ENCODE data around the gene MRPL14.
A peak's percentile ranks its signal among the peaks of the same experiment; 100 is the strongest.

The MRPL14 gene

DNA sequence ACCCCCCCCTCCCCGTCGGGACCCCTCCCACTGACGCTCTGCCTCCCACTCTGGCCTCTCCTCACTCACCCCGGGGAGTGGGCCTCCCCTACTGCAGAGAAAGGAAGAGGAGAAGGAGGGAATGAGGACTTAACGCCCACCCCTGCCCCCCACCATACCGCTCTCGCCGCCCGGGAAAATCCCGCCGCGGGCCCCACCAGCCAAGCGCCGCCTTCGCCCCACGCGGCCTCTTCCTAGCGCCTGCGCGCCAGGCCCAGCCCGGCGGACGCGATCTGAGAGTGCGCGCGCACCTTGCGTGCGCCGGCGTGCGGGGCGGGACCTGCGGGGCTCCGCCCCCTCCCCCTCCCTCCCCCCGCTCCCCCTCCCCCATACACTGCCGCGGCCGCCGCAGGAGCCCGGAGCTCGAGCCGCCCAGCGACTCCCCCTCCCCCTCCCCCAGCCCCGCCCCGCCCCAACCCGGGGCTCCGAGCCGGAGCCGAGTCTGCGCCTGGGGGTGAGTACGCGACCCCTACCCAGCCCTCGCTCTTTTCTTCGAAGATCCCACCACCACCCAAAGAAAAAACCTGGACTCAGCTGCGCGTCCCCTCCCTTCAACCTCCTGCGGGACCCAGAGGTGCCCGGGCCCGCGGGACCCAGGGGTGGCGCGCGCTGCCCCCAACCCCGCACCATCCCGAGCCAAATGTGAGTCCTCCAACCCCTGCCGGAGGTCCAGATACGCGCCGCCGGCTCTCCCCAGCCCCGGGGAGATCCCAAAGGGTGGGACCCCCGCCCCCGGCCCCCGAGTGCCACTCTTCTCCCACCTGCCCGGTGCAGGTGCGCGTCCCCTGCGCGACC, at the start of gene MRPL14, which contains the start of gene TMEM63B:
Gene MRPL14 (minus strand): TSS at position 267 of the 834 bp plus-strand sequence. CDS start 10,841 bp downstream, outside the sequence.
Gene TMEM63B (plus strand): TSS at position 369 of the 834 bp plus-strand sequence. CDS start 7,031 bp downstream, outside the sequence.
- peak; percentile 79 for DNase-seq (ENCODE audit: low read depth)

DNA sequence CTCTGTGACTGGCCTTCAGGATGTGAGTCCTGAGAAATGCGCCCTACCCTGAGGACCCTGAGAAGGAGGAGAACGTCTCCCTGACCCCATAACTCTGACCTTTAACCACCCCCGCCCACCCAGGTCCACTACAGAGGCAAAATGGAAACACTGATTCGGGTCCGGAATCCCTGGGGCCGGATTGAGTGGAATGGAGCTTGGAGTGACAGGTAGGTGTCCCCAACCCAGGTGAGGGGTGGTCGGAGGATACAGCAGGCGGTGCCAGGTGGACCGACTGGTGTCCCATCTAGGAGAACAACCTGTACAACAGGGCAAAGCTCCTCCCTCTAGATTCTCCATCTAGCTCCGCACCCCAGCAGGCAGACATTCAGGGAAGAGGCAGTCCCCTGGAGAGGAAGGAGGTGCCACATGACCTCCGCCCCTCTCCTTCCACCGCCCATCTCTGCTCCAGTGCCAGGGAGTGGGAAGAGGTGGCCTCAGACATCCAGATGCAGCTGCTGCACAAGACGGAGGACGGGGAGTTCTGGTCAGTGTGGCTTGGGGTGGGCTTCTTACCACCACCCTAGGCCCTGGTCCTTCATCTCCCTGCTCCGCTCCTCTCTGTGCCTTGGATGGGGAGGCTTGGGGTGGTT, 49.0 kb upstream of the MRPL14 start:
- no peak for DNase-seq (ENCODE audit: low read depth)

DNA sequence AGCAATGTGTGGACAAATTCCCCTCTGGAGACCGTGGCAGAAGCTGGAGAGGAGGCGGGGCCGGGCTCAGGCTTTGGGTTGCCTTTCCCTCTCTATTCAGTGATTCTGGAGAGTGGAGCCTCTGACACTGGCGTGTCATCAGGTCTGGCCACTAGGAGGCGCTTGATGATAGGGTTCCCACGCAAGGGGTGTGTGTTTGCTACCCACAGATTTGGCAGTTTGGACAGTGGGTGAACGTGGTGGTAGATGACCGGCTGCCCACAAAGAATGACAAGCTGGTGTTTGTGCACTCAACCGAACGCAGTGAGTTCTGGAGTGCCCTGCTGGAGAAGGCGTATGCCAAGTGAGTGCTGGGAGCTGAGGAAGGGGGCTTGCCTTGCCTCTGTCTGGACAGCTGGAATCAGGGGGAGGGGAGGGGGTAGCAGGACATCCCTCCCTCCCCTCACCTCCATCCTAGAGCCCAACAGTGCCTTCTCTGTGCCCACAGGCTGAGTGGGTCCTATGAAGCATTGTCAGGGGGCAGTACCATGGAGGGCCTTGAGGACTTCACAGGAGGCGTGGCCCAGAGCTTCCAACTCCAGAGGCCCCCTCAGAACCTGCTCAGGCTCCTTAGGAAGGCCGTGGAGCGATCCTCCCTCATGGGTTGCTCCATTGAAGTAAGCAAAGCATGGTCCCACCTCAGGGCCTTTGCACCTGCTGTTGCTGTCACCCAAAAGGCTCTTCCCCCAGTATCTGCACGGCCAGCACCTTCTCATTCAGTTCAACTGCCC, 45.7 kb upstream of the MRPL14 start:
- DNase-seq (ENCODE audit: low read depth), result peak; percentile 49

DNA sequence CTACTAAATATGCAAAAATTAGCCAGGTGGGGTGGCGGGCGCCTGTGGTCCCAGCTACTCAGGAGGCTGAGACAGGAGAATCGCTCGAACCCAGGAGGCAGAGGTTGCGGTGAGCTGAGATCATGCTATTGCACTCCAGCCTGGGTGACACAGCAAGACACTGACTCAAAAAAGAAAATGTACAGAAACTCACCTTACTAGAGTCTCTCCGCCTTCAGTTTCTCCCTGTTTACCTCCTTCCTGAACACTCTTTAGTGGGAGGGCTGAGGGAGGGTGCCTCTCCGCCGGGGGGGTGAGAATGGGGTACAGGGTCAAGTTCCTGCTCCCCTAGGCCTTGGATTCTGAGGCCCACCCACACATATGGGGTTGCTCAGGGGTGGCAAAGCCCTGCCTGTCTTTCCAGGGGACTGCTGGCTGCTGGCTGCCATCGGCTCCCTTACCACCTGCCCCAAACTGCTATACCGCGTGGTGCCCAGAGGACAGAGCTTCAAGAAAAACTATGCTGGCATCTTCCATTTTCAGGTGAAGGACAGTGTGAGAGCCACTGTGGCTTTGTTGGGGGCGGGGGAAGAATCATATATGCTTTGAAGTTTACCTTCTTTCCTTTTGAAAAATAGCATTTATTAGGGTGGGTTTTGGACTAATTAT, 44.8 kb upstream of the MRPL14 start:
- DNase-seq (ENCODE audit: low read depth), result no peak

DNA sequence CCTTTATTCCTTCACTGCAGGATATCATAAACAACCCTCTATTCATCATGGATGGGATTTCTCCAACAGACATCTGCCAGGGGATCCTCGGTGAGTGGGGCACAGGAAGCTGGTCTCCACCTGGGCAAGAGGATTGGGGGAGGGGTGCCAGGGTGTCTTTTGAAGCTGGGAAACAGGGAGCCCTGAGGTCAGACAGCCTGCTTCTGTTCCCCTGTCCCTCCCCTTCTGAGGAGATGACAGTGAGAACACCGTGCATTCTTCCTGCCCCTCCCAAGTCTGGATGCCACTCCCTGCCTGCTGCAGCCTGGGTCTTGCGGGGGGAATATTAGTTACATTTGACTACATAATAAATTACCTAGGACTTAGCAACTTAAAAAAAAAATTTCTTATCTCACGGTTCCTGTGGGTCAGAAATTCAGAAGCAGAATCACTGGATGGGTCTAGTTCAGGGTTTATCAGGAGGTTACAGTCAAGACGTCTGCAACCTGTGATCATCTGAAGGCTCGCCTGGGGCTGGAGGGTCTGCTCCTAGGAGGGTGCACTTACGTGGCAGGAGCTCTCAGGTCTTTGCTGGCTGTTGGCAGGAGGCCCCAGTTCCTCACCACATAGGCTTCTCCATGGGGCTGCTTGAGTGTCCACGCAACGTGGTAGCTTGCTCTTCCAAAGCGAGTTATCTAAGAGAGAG, 42.8 kb upstream of the MRPL14 start:
- no peak for DNase-seq (ENCODE audit: low read depth)

DNA sequence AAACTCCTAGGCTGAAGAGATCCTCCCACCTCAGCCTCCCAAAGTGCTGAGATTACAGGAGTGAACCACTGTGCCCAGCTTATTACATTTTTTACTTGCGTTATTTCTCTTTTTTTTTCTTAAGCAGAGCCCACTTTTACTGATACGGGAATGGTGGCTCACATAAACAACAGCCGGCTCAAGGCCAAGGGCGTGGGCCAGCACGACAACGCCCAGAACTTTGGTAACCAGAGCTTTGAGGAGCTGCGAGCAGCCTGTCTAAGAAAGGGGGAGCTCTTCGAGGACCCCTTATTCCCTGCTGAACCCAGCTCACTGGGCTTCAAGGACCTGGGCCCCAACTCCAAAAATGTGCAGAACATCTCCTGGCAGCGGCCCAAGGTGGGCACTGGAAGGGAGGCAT, 41.9 kb upstream of the MRPL14 start:
- DNase-seq (ENCODE audit: low read depth), result no peak

DNA sequence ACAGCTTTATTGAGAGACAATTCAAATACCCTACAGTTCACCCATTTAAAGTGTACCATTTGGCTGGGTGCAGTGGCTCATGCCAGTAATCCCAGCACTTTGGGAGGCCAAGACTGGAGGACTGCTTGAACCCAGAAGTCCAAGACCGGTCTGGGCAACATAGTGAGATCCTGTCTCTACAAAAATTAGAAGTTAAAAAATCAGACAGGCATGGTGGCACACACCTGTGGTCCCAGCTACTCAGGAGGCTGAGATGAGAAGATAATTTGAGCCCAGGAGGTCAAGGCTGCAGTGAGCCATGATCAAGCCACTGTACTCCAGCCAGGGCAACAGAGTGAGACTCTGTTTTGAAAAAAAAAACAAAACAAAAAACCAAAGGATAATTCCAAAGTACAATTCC, 40.3 kb upstream of the MRPL14 start:
- no peak for DNase-seq (ENCODE audit: low read depth)

DNA sequence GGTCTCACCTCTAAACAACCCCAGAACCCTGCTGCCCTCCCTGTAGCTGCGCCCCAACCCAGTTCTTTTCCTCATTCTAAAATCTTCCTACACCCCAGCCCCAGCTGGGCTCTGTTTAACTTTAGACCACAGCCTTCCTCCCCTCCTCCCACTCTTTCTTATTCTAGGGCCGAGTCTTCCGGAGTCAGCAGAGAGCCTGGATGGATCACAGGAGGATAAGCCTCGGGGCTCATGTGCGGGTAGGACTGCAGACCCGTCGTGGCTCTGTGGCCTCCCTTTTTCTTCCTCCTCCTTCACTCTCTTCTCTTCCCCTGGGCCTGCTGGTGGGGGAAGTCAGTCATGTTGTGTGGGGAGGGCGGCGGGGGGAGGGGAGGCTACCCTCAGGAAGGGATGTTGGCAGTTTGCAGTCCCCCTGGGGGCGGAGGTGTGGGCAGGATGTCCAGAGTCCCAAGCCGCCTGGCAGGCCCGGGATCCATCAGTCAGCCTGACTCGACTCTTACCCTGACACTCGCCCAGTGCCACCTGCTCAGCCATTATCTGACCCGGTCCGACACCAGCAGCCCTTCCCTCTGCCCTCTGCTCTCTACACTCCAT, 39.4 kb upstream of the MRPL14 start:
- DNase-seq (ENCODE audit: low read depth), result no peak

DNA sequence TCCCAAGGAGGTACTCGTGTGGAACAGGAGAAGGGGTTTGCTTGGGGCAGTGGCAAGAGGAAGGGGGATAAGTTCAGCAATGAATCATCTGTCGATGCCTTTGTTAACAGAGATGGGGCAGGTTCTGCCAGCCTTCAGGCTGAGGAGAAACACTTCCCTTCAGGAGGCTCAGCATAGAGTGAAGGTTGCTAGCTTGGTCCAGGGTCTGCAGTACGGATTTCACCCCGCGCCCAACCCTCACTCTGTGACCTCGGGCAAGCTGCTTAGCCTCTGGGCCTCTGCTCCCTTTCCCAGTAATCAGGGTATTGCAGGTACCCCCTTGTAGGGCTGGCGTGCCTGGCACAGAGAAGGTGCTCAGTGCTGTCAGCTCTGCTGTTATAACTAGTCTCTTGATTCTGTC, 38.9 kb upstream of the MRPL14 start:
- no peak for DNase-seq (ENCODE audit: low read depth)

DNA sequence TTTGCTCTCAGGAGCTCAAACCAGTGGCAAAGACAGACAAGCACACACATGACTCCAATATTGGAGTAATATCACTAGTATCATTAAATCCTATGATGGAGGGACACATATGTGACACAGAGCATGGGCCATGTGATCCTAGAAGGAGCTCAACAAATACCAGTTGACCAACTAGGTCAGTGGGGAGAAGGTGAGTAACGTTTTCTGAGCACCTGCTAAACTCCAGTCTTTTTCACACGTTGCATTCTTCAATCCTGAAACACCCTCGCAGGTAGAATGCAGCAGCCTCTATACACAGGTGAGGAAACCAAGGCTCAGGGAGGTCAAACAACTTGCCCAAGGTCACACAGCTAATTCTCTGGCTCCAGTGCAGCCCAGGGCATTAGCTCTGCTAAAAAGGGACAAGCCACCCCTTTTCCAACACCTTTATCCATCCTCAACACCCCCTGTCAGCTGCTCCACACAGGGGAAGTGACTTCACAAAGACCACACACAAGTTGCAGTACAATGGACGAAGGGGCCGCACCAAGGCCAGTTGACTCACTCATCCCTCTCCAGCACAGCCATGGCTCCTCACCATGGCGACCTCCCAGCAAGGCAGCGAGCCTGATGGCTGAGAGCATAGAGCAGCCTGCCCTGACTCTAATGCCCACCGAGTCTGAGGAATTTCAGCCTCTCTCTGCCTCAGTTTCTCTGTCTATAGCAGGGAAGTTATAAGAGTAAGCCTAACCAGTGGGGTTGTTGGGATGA, 35.8 kb upstream of the MRPL14 start:
- DNase-seq (ENCODE audit: low read depth), result no peak

DNA sequence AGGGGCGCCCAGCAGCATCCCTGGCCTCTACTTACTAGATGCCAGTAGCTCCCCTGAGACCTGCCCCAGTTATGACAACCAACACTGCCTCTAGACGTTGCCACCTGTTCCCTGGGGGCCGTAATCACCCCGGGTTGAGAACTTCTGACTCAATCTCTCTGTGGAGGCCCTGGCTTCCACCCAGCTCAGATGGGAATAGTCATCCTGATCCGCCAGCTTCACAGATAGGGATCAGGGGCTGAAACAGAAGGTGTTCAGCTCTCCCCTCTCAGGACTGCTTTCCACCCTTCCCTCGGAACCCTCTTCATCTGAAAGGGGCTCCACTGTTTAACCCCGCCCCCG, 34.7 kb upstream of the MRPL14 start:
- no peak for DNase-seq (ENCODE audit: low read depth)

DNA sequence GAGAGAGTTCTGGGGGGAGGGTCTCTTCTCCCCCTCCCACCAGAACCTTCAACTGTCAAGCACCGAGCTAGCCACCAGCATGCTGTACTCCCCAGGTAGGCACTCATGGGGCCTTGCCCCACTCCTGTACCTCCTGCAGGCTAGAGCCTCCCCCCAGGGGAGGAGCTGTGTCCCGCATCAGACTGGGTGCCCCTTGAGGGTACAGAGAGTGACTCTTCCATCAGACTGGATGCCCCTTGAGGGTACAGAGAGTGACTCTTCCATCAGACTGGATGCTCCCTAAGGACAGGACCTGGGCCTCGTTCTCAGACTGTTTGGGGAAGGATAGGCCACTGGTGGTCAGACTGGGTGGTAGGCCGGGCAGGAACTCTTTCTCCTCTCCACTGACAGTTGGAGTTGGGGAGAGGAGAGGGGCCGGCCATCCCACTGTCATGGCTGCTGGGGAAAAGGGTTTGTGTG, 31.5 kb upstream of the MRPL14 start, which contains the start of gene CAPN11:
Gene CAPN11 (plus strand): TSS at position 51 of the 459 bp plus-strand sequence. CDS start 29 bp downstream, at position 80.
- DNase-seq (ENCODE audit: low read depth), result no peak

DNA sequence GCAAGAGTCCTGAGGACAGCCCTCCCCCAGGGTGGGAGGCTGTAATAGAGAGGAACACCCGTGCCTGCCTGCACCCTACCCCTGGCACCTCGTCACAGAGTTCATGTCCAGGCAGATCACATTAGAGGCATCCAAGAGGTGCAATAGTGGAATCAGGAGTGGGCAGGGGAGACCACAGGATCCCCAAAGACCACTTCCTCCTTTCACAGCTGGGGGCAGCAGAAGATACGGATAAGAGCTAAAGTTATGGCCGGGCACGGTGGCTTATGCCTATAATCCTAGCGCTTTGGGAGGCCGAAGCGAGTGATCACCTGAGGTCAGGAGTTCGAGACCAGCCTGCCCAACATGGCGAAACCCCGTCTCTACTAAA, 29.9 kb upstream of the MRPL14 start:
- DNase-seq (ENCODE audit: low read depth), result no peak

DNA sequence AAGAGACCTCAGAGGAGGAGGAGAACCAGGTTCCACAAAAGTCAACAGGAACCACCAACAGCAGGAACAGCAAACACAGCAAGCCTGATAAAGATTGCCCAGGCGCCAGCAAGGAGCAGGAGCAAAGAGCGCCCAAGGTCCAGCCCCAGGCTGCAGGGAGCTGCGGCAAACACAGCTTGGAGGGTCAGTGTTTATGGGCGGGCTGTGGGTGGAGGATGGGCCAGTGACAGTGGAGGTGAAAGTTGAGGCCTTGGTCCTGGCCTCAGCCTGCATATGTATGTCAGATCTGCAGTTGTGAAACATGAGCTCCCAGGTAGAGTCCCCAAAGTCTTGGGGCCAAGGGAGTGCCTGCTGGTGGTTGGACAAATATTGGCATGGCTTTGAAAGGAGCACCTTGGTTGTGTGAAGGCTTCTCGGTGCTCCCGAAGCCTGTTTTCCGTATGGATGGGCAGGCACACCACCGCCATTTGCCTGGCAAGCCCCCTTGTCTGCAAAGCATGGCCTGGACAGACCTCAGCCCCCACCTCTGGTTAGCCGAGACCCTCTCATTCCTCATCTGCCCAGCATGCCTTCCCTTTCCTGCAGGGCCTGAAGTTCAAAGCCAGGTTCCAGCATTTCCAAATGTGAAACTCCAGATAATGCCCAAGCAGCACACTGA, 29.4 kb upstream of the MRPL14 start:
- no peak for DNase-seq (ENCODE audit: low read depth)

DNA sequence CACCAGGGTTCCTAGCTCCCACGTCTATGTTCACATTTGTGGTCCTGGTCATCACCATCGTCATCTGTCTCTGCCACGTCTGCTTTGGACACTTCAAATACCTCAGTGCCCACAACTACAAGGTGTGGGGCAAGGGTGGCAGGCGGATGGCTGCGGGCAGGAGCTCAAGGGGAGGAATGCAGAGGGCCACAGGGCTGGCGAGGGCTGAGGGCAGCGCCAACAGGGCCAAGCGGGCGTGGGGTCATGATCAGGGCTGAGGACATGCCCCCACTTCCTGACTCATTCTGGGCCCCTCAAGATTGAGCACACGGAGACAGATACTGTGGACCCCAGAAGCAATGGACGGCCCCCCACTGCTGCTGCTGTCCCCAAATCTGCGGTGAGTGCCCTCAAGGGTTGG, 26.8 kb upstream of the MRPL14 start:
- DNase-seq (ENCODE audit: low read depth), result no peak

DNA sequence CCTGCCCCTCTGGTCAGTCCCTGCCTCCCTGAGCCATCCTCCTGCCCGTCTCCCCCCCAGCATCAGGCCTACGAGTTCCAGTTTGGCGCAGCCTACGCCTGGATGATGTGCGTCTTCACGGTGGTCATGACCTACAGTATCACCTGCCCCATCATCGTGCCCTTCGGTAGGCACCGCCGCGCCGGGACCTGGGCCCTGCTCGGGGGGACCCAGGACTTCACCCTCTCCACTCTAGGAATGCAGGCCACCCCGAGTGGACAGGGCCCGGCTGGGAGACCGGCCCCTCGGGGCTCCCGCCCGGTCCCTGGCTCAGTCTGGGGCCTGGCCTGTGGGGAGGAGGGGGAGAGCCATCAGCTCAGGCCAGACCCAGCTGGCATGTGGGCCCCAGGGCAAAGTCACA, 25.3 kb upstream of the MRPL14 start:
- no peak for DNase-seq (ENCODE audit: low read depth)

DNA sequence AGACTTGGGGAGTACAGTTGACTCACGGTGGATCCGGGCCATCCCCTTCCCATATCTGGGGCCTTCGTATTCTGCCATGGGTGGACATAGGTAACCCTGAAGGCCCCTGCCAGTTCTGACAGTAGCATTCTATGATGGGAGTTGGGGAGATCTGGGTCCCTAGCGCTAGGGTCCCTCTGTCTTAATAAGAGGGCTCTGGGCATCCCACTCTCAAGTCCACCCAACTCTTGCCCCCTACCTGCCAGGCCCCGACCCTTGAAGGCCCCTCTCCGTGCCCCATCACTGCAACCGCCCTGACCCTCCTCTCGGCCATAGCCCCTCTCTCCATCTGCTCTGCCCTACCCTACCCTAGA, 24.8 kb upstream of the MRPL14 start:
- DNase-seq (ENCODE audit: low read depth), result no peak

DNA sequence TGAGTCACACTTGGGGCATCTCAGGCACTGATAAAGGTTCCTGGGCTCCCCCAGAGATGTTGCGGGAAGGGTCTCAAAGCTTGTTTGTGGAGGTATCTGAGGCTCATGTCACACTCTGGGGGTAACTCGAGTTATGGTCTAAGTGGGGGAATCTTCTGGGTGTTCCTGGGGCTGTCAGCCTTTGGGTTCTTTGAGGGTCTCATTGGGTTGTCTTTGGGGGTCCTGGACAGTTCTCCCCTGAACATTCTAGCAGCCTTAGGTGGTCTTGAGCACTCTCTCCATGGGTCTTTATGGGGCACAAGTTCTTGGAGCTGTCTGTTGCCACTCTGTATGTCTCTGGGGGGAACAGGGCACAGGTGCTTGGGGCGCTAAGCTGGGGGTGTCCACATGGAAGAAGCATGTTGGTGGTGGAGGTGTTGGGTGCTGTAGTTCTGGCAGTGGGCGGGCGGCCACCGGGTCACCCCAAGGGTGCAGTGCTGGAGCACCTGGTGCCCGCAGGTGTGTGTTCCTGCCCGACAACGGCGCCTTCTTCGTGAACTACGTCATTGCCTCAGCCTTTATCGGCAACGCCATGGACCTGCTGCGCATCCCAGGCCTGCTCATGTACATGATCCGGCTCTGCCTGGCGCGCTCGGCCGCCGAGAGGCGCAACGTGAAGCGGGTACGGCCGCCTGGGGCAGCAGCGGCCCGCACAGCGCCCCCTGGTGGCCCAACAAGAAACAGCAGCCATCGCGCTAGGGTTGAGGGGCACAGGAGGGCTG, 24.3 kb upstream of the MRPL14 start:
- DNase-seq (ENCODE audit: low read depth), result peak; percentile 21

DNA sequence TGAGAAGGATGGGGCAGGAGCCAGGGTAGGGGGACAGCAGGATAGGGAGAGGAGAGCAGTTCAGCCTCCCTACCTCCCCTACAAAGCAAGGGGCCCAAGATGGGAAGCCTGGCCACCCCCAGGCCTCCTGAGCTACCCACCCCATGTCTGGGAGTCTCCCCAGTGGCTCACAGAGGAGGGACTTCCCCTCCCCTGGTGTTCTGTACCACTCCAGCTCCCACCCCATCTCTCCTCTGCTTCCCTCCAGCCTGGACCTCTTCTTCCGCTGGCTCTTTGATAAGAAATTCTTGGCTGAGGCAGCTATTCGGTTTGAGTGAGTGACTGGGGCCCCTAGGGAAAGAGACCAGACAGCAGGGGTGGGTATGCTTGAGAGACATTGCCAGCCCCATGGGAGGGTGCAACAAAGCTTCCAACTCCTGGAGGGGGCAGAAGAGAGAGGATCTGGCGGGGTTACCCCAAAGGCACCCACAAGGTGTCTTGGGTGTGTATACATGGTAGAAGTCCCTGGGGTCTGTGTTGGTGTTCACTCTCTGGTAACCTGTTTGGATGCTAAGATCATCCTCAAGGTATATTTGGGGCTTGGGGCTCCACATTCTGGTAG, 23.2 kb upstream of the MRPL14 start:
- no peak for DNase-seq (ENCODE audit: low read depth)
